MM.1S (cell line): Measurements from ENCODE around the gene PSMA2.

Source experiments
- DNase-seq: peaks from one replicate; pipeline ENCODE4 v3.0.0-alpha.2; 2015
- H2AFZ ChIP-seq: fragments of 300-600 bp; sonication (generic); 2 replicates; pipeline ENCODE4 v1.6.0; 2016; ENCODE audit warnings: antibody characterized with exemption, low read length
- H3F3A ChIP-seq: fragments of 300-600 bp; sonication (generic); 2 replicates; pipeline ENCODE4 v1.6.1; 2016; ENCODE audit warnings: mild to moderate bottlenecking, antibody characterized with exemption, low read length, moderate library complexity, mixed read lengths; ENCODE audit not compliant: insufficient read depth
- H3K27ac ChIP-seq: fragments of 300-600 bp; sonication (generic); 2 replicates; pipeline ENCODE4 v1.5.1; 2016; ENCODE audit warnings: mild to moderate bottlenecking, low read length
- H3K27me3 ChIP-seq: fragments of 300-600 bp; sonication (generic); replicated peaks from 2 replicates; pipeline ENCODE4 v1.6.0; 2016; ENCODE audit warnings: low read length; ENCODE audit not compliant: insufficient read depth
- H3K36me3 ChIP-seq: fragments of 300-600 bp; sonication (generic); replicated peaks from 2 replicates; pipeline ENCODE4 v1.6.1; 2016; ENCODE audit warnings: mild to moderate bottlenecking, low read length, mixed read lengths; ENCODE audit not compliant: insufficient read depth
- H3K4me1 ChIP-seq: fragments of 300-600 bp; sonication (generic); 2 replicates; pipeline ENCODE4 v1.6.1; 2016; ENCODE audit warnings: low read length, mixed read lengths
- H3K4me2 ChIP-seq: fragments of 300-600 bp; sonication (generic); 2 replicates; pipeline ENCODE4 v1.6.0; 2016; ENCODE audit warnings: low read depth, low read length
- H3K4me3 ChIP-seq: fragments of 300-600 bp; sonication (generic); 2 replicates; pipeline ENCODE4 v1.5.1; 2016; ENCODE audit warnings: low read length, mixed read lengths
- H3K79me2 ChIP-seq: fragments of 300-600 bp; sonication (generic); 2 replicates; pipeline ENCODE4 v1.6.1; 2016; ENCODE audit warnings: mixed run types, low read length, mixed read lengths
- H3K9ac ChIP-seq: fragments of 300-600 bp; sonication (generic); 2 replicates; pipeline ENCODE4 v1.6.1; 2016; ENCODE audit warnings: low read length, mixed read lengths
- H3K9me2 ChIP-seq: fragments of 300-600 bp; sonication (generic); replicated peaks from 2 replicates; pipeline ENCODE4 v1.6.1; 2016; ENCODE audit warnings: mild to moderate bottlenecking, low read length, mixed read lengths; ENCODE audit not compliant: insufficient read depth
- H3K9me3 ChIP-seq: fragments of 300-600 bp; sonication (generic); replicated peaks from 2 replicates; pipeline ENCODE4 v1.6.1; 2016; ENCODE audit warnings: mild to moderate bottlenecking, low read length, mixed read lengths; ENCODE audit not compliant: insufficient read depth
- H4K20me1 ChIP-seq: fragments of 300-600 bp; sonication (generic); 2 replicates; pipeline ENCODE4 v1.6.1; 2016; ENCODE audit warnings: mild to moderate bottlenecking, low read length, moderate library complexity, mixed read lengths; ENCODE audit not compliant: insufficient read depth
- EZH2 ChIP-seq: fragments of 300-600 bp; sonication (generic); optimal IDR thresholded peaks from 2 replicates; pipeline ENCODE3; 2017; ENCODE audit warnings: low read depth, mild to moderate bottlenecking, antibody characterized with exemption, low read length, mixed read lengths
- EZH2phosphoT487 ChIP-seq: fragments of 300-600 bp; sonication (generic); IDR thresholded peaks from 2 replicates; pipeline ENCODE4 v1.6.1; 2018; ENCODE audit warnings: antibody characterized with exemption, low read length
- TF ChIP-seq, protein P1 (sequence below): fragments of 300-600 bp; sonication (generic); IDR thresholded peaks from 2 replicates; pipeline ENCODE4 v1.5.1; 2016; ENCODE audit warnings: antibody characterized with exemption, low read length, mixed read lengths

Gene PSMA2

DNA sequence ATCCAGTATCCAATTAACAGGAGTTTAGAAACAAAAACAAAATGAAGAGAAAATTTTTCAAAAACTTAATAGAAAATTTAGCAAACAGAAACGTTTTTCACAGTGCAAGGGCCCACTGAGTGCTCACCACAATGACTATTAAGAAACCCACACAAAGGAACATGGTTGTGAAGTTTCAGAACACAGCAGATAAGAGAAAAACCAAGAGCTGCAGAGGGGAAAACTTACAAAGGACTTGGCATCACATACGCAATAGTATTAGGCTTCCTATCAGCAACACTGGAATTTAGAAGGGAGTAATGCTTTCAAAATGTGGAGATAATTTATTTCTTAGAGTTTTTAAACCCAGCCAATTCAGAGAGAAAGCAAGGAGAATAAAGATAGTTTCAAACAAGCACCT is 18.4 kb downstream of the PSMA2 start:
- DNase-seq, result peak; percentile 55
- no peaks in the 10 kb centered on the region for H4K20me1 ChIP-seq
- no peaks in the 10 kb centered on the region for H3K9me2 ChIP-seq

DNA sequence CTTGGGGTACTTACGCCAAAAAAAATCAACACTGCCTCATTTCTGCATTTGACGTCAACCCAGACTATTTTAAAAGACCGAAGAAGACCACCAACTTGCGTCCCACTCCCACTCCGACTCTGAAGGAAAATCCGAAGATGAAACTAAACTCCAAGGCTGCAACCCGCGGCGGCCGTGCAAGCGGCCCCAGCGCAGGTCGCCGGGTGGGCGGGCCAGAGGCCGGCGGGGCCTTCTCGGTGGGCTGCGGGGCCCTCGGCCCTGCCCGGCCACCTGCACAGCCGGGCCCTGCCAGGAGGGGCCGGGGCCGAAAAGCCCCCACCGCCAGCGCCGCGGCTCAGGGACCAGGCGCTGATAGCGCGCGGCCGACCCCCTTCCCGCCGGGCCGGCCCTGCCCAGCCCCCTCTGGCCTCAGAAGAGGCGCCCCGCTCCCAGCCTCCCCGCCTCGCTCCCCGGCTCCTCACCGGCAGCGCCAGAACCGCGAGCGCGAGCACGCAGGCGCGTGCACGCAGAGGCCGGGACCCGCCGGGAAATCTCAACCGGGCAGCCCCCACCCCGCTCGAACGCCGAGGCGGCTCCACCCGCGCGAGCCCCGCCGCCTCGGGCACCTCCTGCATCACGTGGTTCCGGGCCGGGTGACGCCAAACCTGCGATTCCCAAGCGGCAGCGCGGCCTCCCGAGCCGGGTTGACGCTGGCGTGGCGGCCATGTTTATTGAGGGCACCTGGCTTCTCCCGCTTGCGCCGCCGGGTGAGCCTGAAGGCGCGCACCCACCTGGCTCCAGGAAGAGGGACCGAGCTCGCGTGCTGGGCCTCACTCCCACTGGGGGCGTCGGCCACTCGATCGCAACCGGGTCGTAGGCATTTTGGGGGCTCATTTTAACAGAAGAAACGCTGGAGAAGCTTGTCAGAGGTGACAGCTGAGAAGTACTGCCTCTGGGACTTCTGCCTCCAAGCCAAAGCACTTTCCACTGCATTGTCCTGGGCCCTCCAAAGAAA is 20.2 kb downstream of the PSMA2 start, which contains the start of gene C7orf25:
C7orf25 (minus strand) TSS at position 617 of the 994 bp plus-strand sequence. CDS start 1,170 bp downstream, outside the sequence.
- TF ChIP-seq EZH2, result no peak
- TF ChIP-seq, protein P1, sequence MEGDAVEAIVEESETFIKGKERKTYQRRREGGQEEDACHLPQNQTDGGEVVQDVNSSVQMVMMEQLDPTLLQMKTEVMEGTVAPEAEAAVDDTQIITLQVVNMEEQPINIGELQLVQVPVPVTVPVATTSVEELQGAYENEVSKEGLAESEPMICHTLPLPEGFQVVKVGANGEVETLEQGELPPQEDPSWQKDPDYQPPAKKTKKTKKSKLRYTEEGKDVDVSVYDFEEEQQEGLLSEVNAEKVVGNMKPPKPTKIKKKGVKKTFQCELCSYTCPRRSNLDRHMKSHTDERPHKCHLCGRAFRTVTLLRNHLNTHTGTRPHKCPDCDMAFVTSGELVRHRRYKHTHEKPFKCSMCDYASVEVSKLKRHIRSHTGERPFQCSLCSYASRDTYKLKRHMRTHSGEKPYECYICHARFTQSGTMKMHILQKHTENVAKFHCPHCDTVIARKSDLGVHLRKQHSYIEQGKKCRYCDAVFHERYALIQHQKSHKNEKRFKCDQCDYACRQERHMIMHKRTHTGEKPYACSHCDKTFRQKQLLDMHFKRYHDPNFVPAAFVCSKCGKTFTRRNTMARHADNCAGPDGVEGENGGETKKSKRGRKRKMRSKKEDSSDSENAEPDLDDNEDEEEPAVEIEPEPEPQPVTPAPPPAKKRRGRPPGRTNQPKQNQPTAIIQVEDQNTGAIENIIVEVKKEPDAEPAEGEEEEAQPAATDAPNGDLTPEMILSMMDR, result peak; percentile 7; the same call in 1 of the 2 replicates
- no peaks in the 10 kb centered on the region for H3K27me3 ChIP-seq
- no peaks in the 10 kb centered on the region for H3K9me3 ChIP-seq
- H3F3A ChIP-seq, result peaks cover 26% of the 10 kb centered on the region
- no peaks in the 10 kb centered on the region for H4K20me1 ChIP-seq
- H3K4me1 ChIP-seq, result peaks cover 27% of the 10 kb centered on the region
- peak within 1 kb of the TSS; percentile 15; the same call in 1 of the 2 replicates for H3K27ac ChIP-seq
- H3K36me3 ChIP-seq, result no peaks in the 10 kb centered on the region
- no peaks in the 10 kb centered on the region for H3K79me2 ChIP-seq
- peak; percentile 95 for DNase-seq
- H3K4me3 ChIP-seq, result peak within 1 kb of the TSS; percentile 67
- H2AFZ ChIP-seq, result peak within 1 kb of the TSS; percentile 57
- H3K9me2 ChIP-seq, result no peaks in the 10 kb centered on the region
- H3K4me2 ChIP-seq, result peak within 1 kb of the TSS; percentile 77
- H3K9ac ChIP-seq, result peak within 1 kb of the TSS; percentile 48; the same call in 1 of the 2 replicates

More for the DNA sequence above, 18.4 kb downstream of the PSMA2 start:
- Histone ChIP-seq H3K4me1 (peaks cover 27% of the 10 kb centered on the region), H3K9me3 (no peaks in the 10 kb centered on the region), H3K36me3 (peaks cover 6% of the 10 kb centered on the region; the same call in 1 of the 2 replicates), H3K27ac (peak overlapping the region; percentile 58; the same call in 1 of the 2 replicates), H3K79me2 (peaks cover 3% of the 10 kb centered on the region; the same call in 1 of the 2 replicates), H3K4me2 (peak overlapping the region; percentile 12; the same call in 1 of the 2 replicates), H3K4me3 (no peak overlapping the region), H3F3A (peaks cover 26% of the 10 kb centered on the region), H3K27me3 (no peaks in the 10 kb centered on the region), H2AFZ (no peak overlapping the region), H3K9ac (no peak overlapping the region)
- TF ChIP-seq EZH2phosphoT487 (no peak), EZH2 (no peak)
- TF ChIP-seq, protein P1, result no peak

DNA sequence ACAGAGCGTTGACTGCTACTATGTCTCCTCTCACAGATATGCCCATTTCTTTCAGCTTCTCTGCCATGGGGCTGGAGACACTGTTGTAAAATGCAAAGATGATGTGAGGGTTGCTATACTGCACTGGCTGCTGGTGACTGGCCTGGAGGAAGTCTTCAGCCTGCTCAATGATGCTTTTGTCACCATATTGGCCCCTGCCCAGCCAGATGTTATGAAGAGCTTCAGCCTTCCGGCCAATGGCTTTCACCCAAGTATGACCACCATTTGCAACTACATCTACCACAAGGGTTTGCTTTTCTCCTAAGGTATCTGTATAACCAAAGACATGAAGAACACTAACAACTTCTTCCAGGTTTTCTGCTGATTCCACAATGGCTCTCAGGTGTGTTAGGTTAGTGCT is 21.7 kb downstream of the PSMA2 start:
- Histone ChIP-seq H3K9me3 (no peaks in the 10 kb centered on the region), H4K20me1 (no peaks in the 10 kb centered on the region), H3F3A (peaks cover 18% of the 10 kb centered on the region), H3K9ac (no peak overlapping the region), H3K9me2 (no peaks in the 10 kb centered on the region), H3K4me3 (no peak overlapping the region), H3K27me3 (no peaks in the 10 kb centered on the region), H3K79me2 (no peaks in the 10 kb centered on the region), H3K4me1 (peaks cover 27% of the 10 kb centered on the region), H3K4me2 (no peak overlapping the region), H3K36me3 (no peaks in the 10 kb centered on the region), H2AFZ (no peak overlapping the region), H3K27ac (no peak overlapping the region)
- TF ChIP-seq EZH2phosphoT487 (no peak), EZH2 (no peak)
- TF ChIP-seq, protein P1, result no peak
- no peak for DNase-seq
